ENCODE results near the gene DYNLT2. TPM values are rescaled to one million over a fixed set of nuclear protein-coding genes. Genes with fewer than 3 reads are reported as not detected.

DYNLT2 gene
- total and polyA plus RNA-seq, 2 of the 13 experiments (the other 11 are each of a cell fraction or from before 2014, with no cell fraction given) = 2.1 to 4.3 TPM

DNA sequence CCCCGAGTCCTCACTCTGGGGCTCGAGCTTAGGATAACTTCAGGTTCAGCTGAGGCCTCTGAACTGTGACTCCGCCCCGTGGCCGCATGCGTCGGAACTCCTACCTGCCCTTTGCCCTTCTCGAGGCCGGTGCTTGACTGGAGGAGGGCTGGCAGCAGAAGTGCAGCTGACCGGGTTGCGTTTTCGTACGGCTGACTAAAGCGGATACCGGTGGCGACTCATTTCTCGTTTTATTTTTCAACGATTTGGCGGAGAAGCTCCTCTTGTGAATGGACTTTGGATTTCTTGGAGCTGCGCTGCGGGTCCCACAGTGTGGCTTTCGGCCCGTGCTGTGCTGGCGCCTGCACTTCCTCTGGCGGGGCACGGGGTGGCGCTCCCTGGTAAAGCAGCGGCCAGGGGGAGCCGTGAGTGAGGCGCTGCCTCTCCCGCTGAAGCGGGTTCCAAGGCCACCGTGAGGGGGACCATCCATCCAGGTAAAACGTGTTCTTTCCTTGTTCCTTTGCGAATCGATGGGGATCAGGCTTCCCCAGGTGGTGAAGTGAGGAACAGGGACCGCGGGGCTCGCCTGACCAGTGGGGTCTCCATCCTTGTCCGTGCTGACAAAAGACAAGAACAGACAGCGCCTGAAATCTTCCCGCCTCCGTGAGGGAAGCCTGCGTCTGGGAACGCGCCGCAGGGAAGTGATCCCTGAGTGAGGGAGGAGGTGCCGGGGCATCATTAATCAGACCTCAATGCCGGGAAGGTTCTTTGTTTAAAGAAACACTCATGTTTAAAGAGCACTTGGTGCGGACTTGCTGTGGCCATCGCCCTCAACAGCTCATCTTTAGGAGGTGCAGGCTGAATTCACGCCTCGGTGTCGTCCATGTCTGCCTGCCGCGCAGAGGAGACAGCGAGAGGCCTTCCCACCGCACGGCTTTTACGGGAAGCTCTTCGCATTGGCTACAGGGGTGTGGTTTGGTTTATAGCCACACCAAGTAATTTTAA lies 38.9 kb upstream of the DYNLT2 start (continued):
- TF ChIP-seq, protein P1, sequence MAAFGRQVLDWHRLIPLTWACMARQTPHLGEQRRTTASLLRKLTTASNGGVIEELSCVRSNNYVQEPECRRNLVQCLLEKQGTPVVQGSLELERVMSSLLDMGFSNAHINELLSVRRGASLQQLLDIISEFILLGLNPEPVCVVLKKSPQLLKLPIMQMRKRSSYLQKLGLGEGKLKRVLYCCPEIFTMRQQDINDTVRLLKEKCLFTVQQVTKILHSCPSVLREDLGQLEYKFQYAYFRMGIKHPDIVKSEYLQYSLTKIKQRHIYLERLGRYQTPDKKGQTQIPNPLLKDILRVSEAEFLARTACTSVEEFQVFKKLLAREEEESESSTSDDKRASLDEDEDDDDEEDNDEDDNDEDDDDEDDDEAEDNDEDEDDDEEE (CRISPR knock-in tag; IDR thresholded peaks at IDR 0.05) = peak; percentile 59
- TF ChIP-seq ZNF670 (CRISPR knock-in tag; IDR thresholded peaks at IDR 0.05; ENCODE audit: borderline replicate concordance) (peak; percentile 28; the same call in 1 of the 2 replicates), ZNF710 (CRISPR knock-in tag; IDR thresholded peaks at IDR 0.05; ENCODE audit: borderline replicate concordance) (peak; percentile 90; the same call in 1 of the 2 replicates), WIZ (CRISPR knock-in tag; IDR thresholded peaks at IDR 0.05) (no peak; the same call in 1 of the 2 replicates), SAP130 (CRISPR knock-in tag; IDR thresholded peaks at IDR 0.05; ENCODE audit: low read depth) (peak; percentile 81; the same call in 1 of the 2 replicates), ZNF296 (CRISPR knock-in tag; conservative IDR thresholded peaks at IDR 0.05) (no peak), RFX1 (IDR thresholded peaks at IDR 0.05) (no peak), ARID2 (CRISPR knock-in tag; IDR thresholded peaks at IDR 0.05; ENCODE audit: borderline replicate concordance) (no peak; the same call in 1 of the 2 replicates), ZNF737 (CRISPR knock-in tag; IDR thresholded peaks at IDR 0.05; ENCODE audit: borderline replicate concordance) (peak; percentile 59; the same call in 1 of the 2 replicates), ZNF550 (CRISPR knock-in tag; IDR thresholded peaks at IDR 0.05; ENCODE audit: borderline replicate concordance) (no peak), ZZZ3 (CRISPR knock-in tag; IDR thresholded peaks at IDR 0.05; ENCODE audit: borderline replicate concordance) (peak; percentile 38; the same call in 1 of the 2 replicates), DDIT3 (CRISPR knock-in tag; IDR thresholded peaks at IDR 0.05) (no peak), MXI1 (IDR thresholded peaks at IDR 0.05; ENCODE audit: borderline replicate concordance, low read depth, low read length) (peak; percentile 29; the same call in 1 of the 3 replicates), SOX5 (CRISPR knock-in tag; IDR thresholded peaks at IDR 0.05; ENCODE audit: borderline replicate concordance) (peak; percentile 59), TGIF2 (CRISPR knock-in tag; IDR thresholded peaks at IDR 0.05) (peak; percentile 82), ZFP1 (CRISPR knock-in tag; IDR thresholded peaks at IDR 0.05) (no peak; the same call in 1 of the 2 replicates), TCF12 (IDR thresholded peaks at IDR 0.05) (no peak), TCF12 (CRISPR knock-in tag; IDR thresholded peaks at IDR 0.05) (peak; percentile 78), SP5 (CRISPR knock-in tag; IDR thresholded peaks at IDR 0.05; ENCODE audit: borderline replicate concordance, low read depth) (peak; percentile 73), ZMYM3 (CRISPR knock-in tag; IDR thresholded peaks at IDR 0.05) (no peak), SETDB1 (CRISPR knock-in tag; IDR thresholded peaks at IDR 0.05; ENCODE audit: borderline replicate concordance) (no peak), ZNF660 (CRISPR knock-in tag; IDR thresholded peaks at IDR 0.05; ENCODE audit: borderline replicate concordance, low read depth) (0 out of 2 replicates have a peak, but pooled peaks have one; percentile 75), ZFP36L1 (CRISPR knock-in tag; IDR thresholded peaks at IDR 0.05) (peak; percentile 72; the same call in 1 of the 2 replicates)
- TF ChIP-seq, protein P2, sequence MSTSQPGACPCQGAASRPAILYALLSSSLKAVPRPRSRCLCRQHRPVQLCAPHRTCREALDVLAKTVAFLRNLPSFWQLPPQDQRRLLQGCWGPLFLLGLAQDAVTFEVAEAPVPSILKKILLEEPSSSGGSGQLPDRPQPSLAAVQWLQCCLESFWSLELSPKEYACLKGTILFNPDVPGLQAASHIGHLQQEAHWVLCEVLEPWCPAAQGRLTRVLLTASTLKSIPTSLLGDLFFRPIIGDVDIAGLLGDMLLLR (CRISPR knock-in tag; IDR thresholded peaks at IDR 0.05) = peak; percentile 81
- TF ChIP-seq, protein P3, sequence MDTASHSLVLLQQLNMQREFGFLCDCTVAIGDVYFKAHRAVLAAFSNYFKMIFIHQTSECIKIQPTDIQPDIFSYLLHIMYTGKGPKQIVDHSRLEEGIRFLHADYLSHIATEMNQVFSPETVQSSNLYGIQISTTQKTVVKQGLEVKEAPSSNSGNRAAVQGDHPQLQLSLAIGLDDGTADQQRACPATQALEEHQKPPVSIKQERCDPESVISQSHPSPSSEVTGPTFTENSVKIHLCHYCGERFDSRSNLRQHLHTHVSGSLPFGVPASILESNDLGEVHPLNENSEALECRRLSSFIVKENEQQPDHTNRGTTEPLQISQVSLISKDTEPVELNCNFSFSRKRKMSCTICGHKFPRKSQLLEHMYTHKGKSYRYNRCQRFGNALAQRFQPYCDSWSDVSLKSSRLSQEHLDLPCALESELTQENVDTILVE (CRISPR knock-in tag; IDR thresholded peaks at IDR 0.05) = peak; percentile 62; the same call in 1 of the 2 replicates

Data from HepG2 (cell line).